ENCODE data around the gene SOCS2. TPM values are rescaled to one million over a fixed set of nuclear protein-coding genes. Genes with fewer than 3 reads are reported as not detected.
A peak's percentile ranks its signal among the peaks of the same experiment; 100 is the strongest.
"Not testable (repeated sequence)": the region's sequence is repeated elsewhere in the genome, so short reads cannot be mapped to it uniquely, and the experiment has no call there.

The SOCS2 gene
- total RNA-seq, 2 experiments from 2014 or later: 40.5 to 40.8 TPM

DNA sequence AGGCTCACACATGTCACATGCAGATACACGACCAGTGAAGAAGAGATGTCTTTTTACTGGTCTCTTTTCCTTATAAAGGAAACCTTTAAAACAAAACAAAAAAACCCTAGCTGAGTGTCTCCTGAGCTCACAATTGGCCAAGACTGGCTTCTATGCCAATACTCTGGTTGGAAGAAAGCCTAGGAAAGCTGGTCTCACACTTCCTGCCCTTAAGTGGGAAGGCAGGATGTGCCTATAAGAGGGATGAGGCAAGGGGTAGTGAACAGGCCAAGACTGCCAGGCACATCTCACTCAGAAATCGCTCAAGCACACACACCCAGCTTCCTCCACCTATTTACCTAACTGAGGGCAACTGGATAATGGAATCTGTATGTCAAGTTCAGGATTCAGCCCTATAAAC, 50.0 kb downstream of the SOCS2 start:
- H3K27ac Mint-ChIP-seq: no peak overlapping the region
- DNase-seq (no peak), ATAC-seq (no peak)
- H3K4me1 Mint-ChIP-seq (ENCODE audit: low read depth): peaks cover 5% of the 10 kb centered on the region
- H3K36me3 Mint-ChIP-seq (ENCODE audit: low read depth): no peaks in the 10 kb centered on the region
- TF ChIP-seq, protein P1, sequence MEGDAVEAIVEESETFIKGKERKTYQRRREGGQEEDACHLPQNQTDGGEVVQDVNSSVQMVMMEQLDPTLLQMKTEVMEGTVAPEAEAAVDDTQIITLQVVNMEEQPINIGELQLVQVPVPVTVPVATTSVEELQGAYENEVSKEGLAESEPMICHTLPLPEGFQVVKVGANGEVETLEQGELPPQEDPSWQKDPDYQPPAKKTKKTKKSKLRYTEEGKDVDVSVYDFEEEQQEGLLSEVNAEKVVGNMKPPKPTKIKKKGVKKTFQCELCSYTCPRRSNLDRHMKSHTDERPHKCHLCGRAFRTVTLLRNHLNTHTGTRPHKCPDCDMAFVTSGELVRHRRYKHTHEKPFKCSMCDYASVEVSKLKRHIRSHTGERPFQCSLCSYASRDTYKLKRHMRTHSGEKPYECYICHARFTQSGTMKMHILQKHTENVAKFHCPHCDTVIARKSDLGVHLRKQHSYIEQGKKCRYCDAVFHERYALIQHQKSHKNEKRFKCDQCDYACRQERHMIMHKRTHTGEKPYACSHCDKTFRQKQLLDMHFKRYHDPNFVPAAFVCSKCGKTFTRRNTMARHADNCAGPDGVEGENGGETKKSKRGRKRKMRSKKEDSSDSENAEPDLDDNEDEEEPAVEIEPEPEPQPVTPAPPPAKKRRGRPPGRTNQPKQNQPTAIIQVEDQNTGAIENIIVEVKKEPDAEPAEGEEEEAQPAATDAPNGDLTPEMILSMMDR (IDR thresholded peaks at IDR 0.05): no peak
- intact Hi-C loops (cut with micrococcal nuclease): no loop called here
- no peaks in the 10 kb centered on the region for H3K27me3 Mint-ChIP-seq
- no peak overlapping the region for H3K4me3 Mint-ChIP-seq
- no peaks in the 10 kb centered on the region for H3K9me3 Mint-ChIP-seq
- POLR2A ChIA-PET: no interaction called here
- CTCF ChIA-PET: no interaction called here

DNA sequence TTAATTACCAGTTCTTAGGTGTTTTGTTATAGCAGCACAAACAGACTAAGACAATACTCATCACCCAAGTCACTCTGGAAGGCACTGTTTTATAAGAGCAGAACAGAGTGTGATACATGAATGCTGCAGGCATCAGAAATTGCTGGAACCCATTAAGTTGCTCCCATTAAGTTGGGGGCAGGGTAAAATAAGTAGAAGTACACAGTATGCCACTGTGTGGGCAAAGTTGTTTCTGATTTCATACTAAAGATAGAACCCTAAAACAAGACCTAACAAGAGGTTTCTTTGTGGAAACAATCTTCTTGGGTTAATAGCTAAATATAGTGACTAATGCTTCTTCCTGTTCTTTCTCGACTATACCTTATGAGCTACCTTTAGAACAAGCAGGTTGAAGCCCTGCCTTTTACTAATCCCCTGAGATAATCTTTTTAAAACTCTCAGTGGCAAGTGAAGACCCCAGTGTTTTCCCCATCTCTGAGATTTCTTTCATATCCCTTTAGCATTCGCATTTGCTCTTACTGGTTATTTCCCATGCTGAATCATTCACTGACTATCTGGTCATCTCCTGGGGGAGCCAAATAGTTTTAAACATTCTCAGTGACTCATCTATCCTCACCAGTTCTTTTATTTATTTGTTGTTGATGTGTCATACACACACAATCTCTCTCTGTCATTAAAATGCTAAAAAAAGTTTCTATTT, 52.3 kb downstream of the SOCS2 start:
- intact Hi-C loops (cut with micrococcal nuclease): no loop called here
- peaks cover 7% of the 10 kb centered on the region for H3K4me1 Mint-ChIP-seq (ENCODE audit: low read depth)
- peak; percentile 58 for ATAC-seq
- H3K9me3 Mint-ChIP-seq: no peaks in the 10 kb centered on the region
- CTCF ChIA-PET: no interaction called here
- POLR2A ChIA-PET: no interaction called here
- TF ChIP-seq, protein P1 (IDR thresholded peaks at IDR 0.05): no peak
- DNase-seq: no peak
- H3K36me3 Mint-ChIP-seq (ENCODE audit: low read depth): no peaks in the 10 kb centered on the region
- no peak overlapping the region for H3K27ac Mint-ChIP-seq
- no peaks in the 10 kb centered on the region for H3K27me3 Mint-ChIP-seq
- no peak overlapping the region for H3K4me3 Mint-ChIP-seq

DNA sequence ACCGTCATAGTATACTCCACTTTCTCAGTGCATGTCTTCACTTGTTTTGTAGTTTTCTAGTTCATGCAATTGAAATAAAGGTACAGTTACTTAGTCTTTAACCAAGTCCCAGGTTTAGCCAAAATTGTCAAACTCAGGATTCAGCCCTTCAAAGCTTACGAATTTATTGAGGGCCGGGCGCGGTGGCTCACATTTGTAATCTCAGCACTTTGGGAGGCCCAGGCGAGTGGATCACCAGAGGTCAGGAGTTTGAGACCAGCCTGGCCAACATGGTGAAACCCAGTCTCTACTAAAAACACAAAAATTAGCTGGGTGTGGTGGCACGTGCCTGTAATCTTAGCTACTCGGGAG, 52.8 kb downstream of the SOCS2 start:
- intact Hi-C loops (cut with micrococcal nuclease); DNase-seq; H3K4me3 Mint-ChIP-seq; H3K4me1 Mint-ChIP-seq (ENCODE audit: low read depth); H3K27me3 Mint-ChIP-seq; H3K9me3 Mint-ChIP-seq; H3K36me3 Mint-ChIP-seq (ENCODE audit: low read depth); ATAC-seq; POLR2A ChIA-PET; CTCF ChIA-PET; H3K27ac Mint-ChIP-seq: not testable (repeated sequence)

DNA sequence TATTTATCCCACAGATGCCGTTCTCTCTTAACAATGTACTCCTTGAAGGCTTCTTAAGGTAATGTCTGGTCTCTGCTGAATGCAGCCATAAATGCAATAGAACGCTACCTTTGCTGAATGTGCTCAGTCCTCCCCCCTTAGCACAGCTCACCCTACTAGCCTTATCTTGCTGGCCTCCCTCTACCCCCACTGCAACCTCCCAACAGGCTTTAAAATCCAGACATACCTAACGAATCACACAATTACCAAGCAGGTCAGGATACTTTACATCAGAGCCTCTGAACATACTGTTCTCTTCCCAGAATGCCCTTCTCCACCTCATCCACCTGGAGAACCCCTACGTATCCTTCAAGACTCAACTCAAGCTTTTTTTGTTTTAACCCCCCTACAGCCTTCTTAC, 53.7 kb downstream of the SOCS2 start:
- TF ChIP-seq, protein P1 (IDR thresholded peaks at IDR 0.05): no peak
- POLR2A ChIA-PET: no interaction called here
- CTCF ChIA-PET: no interaction called here
- no peaks in the 10 kb centered on the region for H3K9me3 Mint-ChIP-seq
- intact Hi-C loops (cut with micrococcal nuclease): no loop called here
- H3K36me3 Mint-ChIP-seq (ENCODE audit: low read depth): no peaks in the 10 kb centered on the region
- DNase-seq (no peak), ATAC-seq (no peak)
- H3K27me3 Mint-ChIP-seq: no peaks in the 10 kb centered on the region
- no peak overlapping the region for H3K27ac Mint-ChIP-seq
- H3K4me3 Mint-ChIP-seq: no peak overlapping the region
- peaks cover 7% of the 10 kb centered on the region for H3K4me1 Mint-ChIP-seq (ENCODE audit: low read depth)

Other genes starting within 250 kb of the SOCS2 start
- 10 to 100 TPM; 54.9 to 61.9 TPM for gene NUDT4, start 194.8 kb upstream of the SOCS2 start, total RNA-seq
- 100 to 1,000 TPM; 186 to 192 TPM for gene UBE2N, start 130.7 kb upstream of the SOCS2 start, total RNA-seq
- gene MRPL42, start 105.2 kb upstream of the SOCS2 start, total RNA-seq: 10 to 100 TPM; 85.6 to 87.6 TPM
- gene CRADD, start 104.7 kb downstream of the SOCS2 start, total RNA-seq: 10 to 100 TPM in 1 of 2 experiments, 1 to 10 TPM in 1; 7.0 to 11.3 TPM